GM12878 (cell line): ENCODE results near the gene RBP3. TPM values are rescaled to one million over a fixed set of nuclear protein-coding genes. Genes with fewer than 3 reads are reported as not detected.

Source experiments
- ATAC-seq: fragments of 200-7000 bp; cut with Tn5 transposase; 3 replicates; pipeline ENCODE4 v1.9.1; 2020; ENCODE audit warnings: mild to moderate bottlenecking, moderate library complexity
- BruUV-seq: library from RNA; stranded (reverse); fragments of 400-500 nt; replicated peaks from 2 replicates; lab custom pipeline; 2021; lab: Mats Ljungman, UMichigan
- CTCF ChIA-PET: fragments of 300-600 bp; sonication (Branson Sonifier 250); formaldehyde crosslinking; extraction: SDS; loops from one replicate; lab custom pipeline; 2021; ENCODE audit warnings: inconsistent platforms; lab: Yijun Ruan, JAX
- POLR2A ChIA-PET: fragments of 350-600 bp; formaldehyde crosslinking; extraction: SDS; loops from one replicate; lab custom pipeline; 2021; ENCODE audit warnings: inconsistent platforms; lab: Charles Lee
- RAD21 ChIA-PET: fragments of 300-600 bp; sonication (Branson Sonifier 250); formaldehyde crosslinking; loops from one replicate; lab custom pipeline; 2023; ENCODE audit warnings: antibody characterized with exemption; ENCODE audit not compliant: unreplicated experiment; lab: Charles Lee
- SMC1A ChIA-PET: fragments of 300-600 bp; sonication (Branson Sonifier 250); formaldehyde crosslinking; loops from one replicate; lab custom pipeline; 2023; ENCODE audit not compliant: unreplicated experiment, uncharacterized antibody; lab: Charles Lee
- DNase-seq: peaks from one replicate; pipeline ENCODE4 v3.0.0-alpha.2; 2011; ENCODE audit warnings: low read depth, low spot score
- FAIRE-seq: peaks from 3 replicates; lab custom pipeline; 2011; peaks lifted over from hg19 to GRCh38; lab: Jason Lieb, UNC
- H2AFZ ChIP-seq: 2 replicates; pipeline ENCODE4 v1.6.0; 2011; ENCODE audit warnings: low read depth, low read length, control low read depth; ENCODE audit not compliant: control insufficient read depth
- H3K27ac ChIP-seq: 2 replicates; pipeline ENCODE4 v1.5.1; 2011; ENCODE audit warnings: control low read depth; ENCODE audit not compliant: control insufficient read depth, insufficient read depth
- H3K27me3 ChIP-seq, 2 experiments: replicated peaks in 1 of 2; 2 replicates each; pipeline versions ENCODE4 v1.6.0 to v1.6.1; 2011; ENCODE audit warnings: low read length in 1 of 2; ENCODE audit not compliant: control insufficient read depth in 2 of 2, insufficient read depth in 2 of 2
- H3K36me3 ChIP-seq, 2 experiments: 2 replicates each; pipeline ENCODE4 v1.5.1; 2011; ENCODE audit warnings: low read length in 1 of 2; ENCODE audit not compliant: control insufficient read depth in 2 of 2, insufficient read depth in 2 of 2
- H3K4me1 ChIP-seq: 2 replicates; pipeline ENCODE4 v1.6.1; 2011; ENCODE audit warnings: mild to moderate bottlenecking, low read length, moderate library complexity, mixed read lengths; ENCODE audit not compliant: control insufficient read depth, insufficient read depth
- H3K4me2 ChIP-seq: 2 replicates; pipeline ENCODE4 v1.6.0; 2011; ENCODE audit warnings: control low read depth; ENCODE audit not compliant: control insufficient read depth, insufficient read depth
- H3K4me3 ChIP-seq: fragments of 200-600 bp; sonication (generic); 2 replicates; pipeline ENCODE4 v1.5.1; 2016
- H3K79me2 ChIP-seq: 2 replicates; pipeline ENCODE4 v1.6.0; 2011; ENCODE audit warnings: low read length; ENCODE audit not compliant: control insufficient read depth, insufficient read depth
- H3K9ac ChIP-seq: 2 replicates; pipeline ENCODE4 v1.8.0; 2011; ENCODE audit warnings: low read length, control low read depth, mixed read lengths; ENCODE audit not compliant: control insufficient read depth, insufficient read depth
- H3K9me3 ChIP-seq: replicated peaks from 3 replicates; pipeline ENCODE4 v1.5.1; 2011; ENCODE audit warnings: mild to moderate bottlenecking, low read length; ENCODE audit not compliant: control insufficient read depth, insufficient read depth
- H4K20me1 ChIP-seq: 2 replicates; pipeline ENCODE4 v1.6.0; 2011; ENCODE audit not compliant: control insufficient read depth, insufficient read depth
- BCL11A ChIP-seq: IDR thresholded peaks from 2 replicates; pipeline ENCODE4 v1.6.1; 2011; ENCODE audit warnings: low read depth, low read length
- BRCA1 ChIP-seq: IDR thresholded peaks from 2 replicates; pipeline ENCODE4 v1.6.1; 2011; ENCODE audit warnings: low read depth, low read length, improper control_type of control experiment
- PAX8 ChIP-seq: fragments of 450-650 bp; IDR thresholded peaks from 2 replicates; pipeline ENCODE4 v1.6.1; 2017; ENCODE audit warnings: mild to moderate bottlenecking, moderate library complexity
- PKNOX1 ChIP-seq: fragments of 450-650 bp; IDR thresholded peaks from 2 replicates; pipeline ENCODE4 v1.6.1; 2016; ENCODE audit warnings: mild to moderate bottlenecking
- PML ChIP-seq: IDR thresholded peaks from 2 replicates; pipeline ENCODE4 v1.6.1; 2012; ENCODE audit warnings: low read length, inconsistent platforms
- RAD21 ChIP-seq: IDR thresholded peaks from 2 replicates; pipeline ENCODE4 v1.6.1; 2011; ENCODE audit warnings: mild to moderate bottlenecking, low read depth, low read length, moderate library complexity; ENCODE audit not compliant: insufficient read depth
- TAF1 ChIP-seq: IDR thresholded peaks from 2 replicates; pipeline ENCODE4 v1.6.1; 2011; ENCODE audit warnings: mild to moderate bottlenecking, low read depth, low read length, borderline replicate concordance
- YBX1 ChIP-seq: fragments of 450-650 bp; IDR thresholded peaks from 2 replicates; pipeline ENCODE4 v1.6.1; 2016; ENCODE audit warnings: antibody characterized with exemption
- whole genome bisulfite sequencing: methylation state at CpG from one replicate; pipeline ENCODE4 v1.1.6; 2016; ENCODE audit warnings: low lambda C conversion rate; ENCODE audit not compliant: insufficient replicate concordance, insufficient coverage; ENCODE audit errors: missing lambda C conversion rate; 5-methylcytosine and 5-hydroxymethylcytosine counted together
- in situ Hi-C: fragments of 300-500 bp; cut with MboI; formaldehyde crosslinking; loops from 9 replicates; pipeline ENCODE4 v1.14.3; 2018; ENCODE audit warnings: mixed read lengths
- intact Hi-C: fragments of 100-400 bp; cut with micrococcal nuclease; formaldehyde crosslinking; loops from one replicate; pipeline ENCODE4 v1.14.2; 2022; ENCODE audit not compliant: unreplicated experiment
- polyA plus RNA-seq, 11 experiments: library from polyadenylated mRNA; depleted of rRNA in 4 of 11; unstranded in 6 of 11; stranded (reverse) in 5 of 11; fragments of >200 nt; fragmentation: Nextera tagmentation in 4 of 11; fragmentation: Illumina TruSeq in 1 of 11; extraction: Ambion mirVana in 4 of 11; extraction: Trizol in 1 of 11; gene quantifications; 1 replicate in 1 of 11; 2 replicates in 10 of 11; pipeline versions ENCODE4 v1.2.1 to v1.2.3, GENCODE V29; 2011 to 2016; ENCODE audit warnings: inconsistent platforms in 2 of 11, missing spikeins in 2 of 11, low read depth in 1 of 11
- total RNA-seq, 4 experiments: library from RNA; depleted of rRNA in 3 of 4; stranded (reverse); fragments of >200 nt in 3 of 4; fragmentation: Illumina TruSeq in 1 of 4; extraction: Trizol in 1 of 4; gene quantifications; 2 replicates each; pipeline versions ENCODE4 v1.2.1 to v1.2.3, GENCODE V29; 2013 to 2021
- TF ChIP-seq, protein P1 (sequence below): fragments of 450-650 bp; formaldehyde crosslinking; IDR thresholded peaks from 2 replicates; pipeline ENCODE4 v1.5.0; 2022; ENCODE audit warnings: mild to moderate bottlenecking, missing genetic modification characterization
- TF ChIP-seq, protein P2 (sequence below): IDR thresholded peaks from 2 replicates; pipeline ENCODE4 v1.6.1; 2011; ENCODE audit warnings: borderline replicate concordance, low read depth, mild to moderate bottlenecking, moderate library complexity, low read length; ENCODE audit not compliant: insufficient read depth, poor library complexity, severe bottlenecking

Gene RBP3
- total and polyA plus RNA-seq, 10 of the 15 experiments (the other 5 are each of a cell fraction or from before 2014, with no cell fraction given), result not detected

DNA sequence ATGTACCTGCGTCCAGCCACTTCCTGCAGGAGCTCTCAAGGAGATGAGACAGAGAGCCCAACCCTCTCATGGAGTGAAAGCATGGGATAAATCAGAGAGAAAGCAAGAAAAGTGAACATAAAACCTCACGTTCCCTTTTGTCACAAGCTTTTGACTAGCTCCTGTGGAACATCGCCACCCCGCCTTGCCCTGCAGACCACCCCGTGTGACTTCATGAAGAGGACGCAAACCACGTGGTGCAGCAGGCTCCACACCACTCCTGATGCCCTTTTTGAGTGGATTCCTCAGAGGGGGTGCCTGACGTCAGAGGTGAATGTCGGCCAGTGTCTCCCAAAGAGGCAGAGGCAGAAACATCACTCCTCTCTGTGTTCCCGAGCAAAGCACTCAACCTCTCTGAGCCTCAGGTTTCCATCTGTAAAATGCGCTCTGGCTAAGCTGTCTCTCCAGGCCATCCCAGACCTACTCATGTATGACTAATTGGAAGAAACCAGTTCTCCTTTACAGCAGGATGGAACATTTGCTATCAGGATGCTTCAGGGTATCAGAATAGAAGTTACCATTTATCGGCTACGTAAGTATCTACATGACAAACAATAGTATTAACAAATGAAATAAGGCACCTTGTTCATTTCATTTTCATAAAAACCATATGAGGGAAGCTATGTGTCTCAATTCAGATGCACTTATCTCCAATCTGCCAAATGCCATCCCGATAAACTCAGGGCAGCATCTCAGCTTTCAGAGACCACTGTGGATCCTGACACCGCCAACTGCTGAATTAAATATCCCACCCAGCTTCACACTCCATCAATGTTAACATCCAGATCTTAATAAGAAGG is 30.7 kb downstream of the RBP3 start:
- CTCF ChIA-PET, result no interaction called here
- RAD21 ChIA-PET, result no interaction called here
- SMC1A ChIA-PET, result no interaction called here

DNA sequence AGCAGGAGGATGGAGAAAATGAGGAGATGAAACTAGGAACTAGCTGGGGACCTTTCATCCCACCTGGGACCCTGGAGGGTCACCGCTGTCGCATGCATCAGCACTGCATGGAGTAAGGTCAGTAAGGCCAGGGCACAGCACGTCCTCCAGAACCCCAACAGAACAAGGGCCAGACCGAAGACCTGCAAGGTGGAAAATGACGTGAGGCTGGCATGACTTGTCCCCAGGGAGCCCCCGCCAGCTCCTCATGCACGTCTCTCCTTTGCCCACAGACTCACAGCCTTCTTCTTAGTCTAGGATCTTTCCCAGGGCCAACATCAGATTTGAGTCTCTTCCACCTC is 31.3 kb downstream of the RBP3 start:
- ATAC-seq, result no peak
- SMC1A ChIA-PET, result no interaction called here
- POLR2A ChIA-PET, result no interaction called here
- H2AFZ ChIP-seq, result no peak overlapping the region
- BruUV-seq, result no TSS peak
- RAD21 ChIA-PET, result no interaction called here
- no peaks in the 10 kb centered on the region for H3K36me3 ChIP-seq
- whole genome bisulfite sequencing, result 17% methylated on average over 7 of the region's 7 CpGs
- no peak overlapping the region for H3K4me2 ChIP-seq
- CTCF ChIA-PET, result no interaction called here
- H3K9ac ChIP-seq, result no peak overlapping the region
- H3K27ac ChIP-seq, result no peak overlapping the region
- in situ Hi-C loops (no loop called here), intact Hi-C loops (no loop called here)
- no peaks in the 10 kb centered on the region for H3K4me1 ChIP-seq
- no peaks in the 10 kb centered on the region for H3K79me2 ChIP-seq
- FAIRE-seq, result no peak
- H4K20me1 ChIP-seq, result no peaks in the 10 kb centered on the region
- no peaks in the 10 kb centered on the region for H3K9me3 ChIP-seq
- no peak overlapping the region for H3K4me3 ChIP-seq
- no peak for DNase-seq
- peaks cover 0 to 12% of the 10 kb centered on the region in 2 experiments; a peak in 3 of 4 replicates for H3K27me3 ChIP-seq
- no peak for TF ChIP-seq YBX1
- TF ChIP-seq, protein P1, sequence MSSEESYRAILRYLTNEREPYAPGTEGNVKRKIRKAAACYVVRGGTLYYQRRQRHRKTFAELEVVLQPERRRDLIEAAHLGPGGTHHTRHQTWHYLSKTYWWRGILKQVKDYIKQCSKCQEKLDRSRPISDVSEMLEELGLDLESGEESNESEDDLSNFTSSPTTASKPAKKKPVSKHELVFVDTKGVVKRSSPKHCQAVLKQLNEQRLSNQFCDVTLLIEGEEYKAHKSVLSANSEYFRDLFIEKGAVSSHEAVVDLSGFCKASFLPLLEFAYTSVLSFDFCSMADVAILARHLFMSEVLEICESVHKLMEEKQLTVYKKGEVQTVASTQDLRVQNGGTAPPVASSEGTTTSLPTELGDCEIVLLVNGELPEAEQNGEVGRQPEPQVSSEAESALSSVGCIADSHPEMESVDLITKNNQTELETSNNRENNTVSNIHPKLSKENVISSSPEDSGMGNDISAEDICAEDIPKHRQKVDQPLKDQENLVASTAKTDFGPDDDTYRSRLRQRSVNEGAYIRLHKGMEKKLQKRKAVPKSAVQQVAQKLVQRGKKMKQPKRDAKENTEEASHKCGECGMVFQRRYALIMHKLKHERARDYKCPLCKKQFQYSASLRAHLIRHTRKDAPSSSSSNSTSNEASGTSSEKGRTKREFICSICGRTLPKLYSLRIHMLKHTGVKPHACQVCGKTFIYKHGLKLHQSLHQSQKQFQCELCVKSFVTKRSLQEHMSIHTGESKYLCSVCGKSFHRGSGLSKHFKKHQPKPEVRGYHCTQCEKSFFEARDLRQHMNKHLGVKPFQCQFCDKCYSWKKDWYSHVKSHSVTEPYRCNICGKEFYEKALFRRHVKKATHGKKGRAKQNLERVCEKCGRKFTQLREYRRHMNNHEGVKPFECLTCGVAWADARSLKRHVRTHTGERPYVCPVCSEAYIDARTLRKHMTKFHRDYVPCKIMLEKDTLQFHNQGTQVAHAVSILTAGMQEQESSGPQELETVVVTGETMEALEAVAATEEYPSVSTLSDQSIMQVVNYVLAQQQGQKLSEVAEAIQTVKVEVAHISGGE (CRISPR knock-in tag), result no peak
- TF ChIP-seq, protein P2, sequence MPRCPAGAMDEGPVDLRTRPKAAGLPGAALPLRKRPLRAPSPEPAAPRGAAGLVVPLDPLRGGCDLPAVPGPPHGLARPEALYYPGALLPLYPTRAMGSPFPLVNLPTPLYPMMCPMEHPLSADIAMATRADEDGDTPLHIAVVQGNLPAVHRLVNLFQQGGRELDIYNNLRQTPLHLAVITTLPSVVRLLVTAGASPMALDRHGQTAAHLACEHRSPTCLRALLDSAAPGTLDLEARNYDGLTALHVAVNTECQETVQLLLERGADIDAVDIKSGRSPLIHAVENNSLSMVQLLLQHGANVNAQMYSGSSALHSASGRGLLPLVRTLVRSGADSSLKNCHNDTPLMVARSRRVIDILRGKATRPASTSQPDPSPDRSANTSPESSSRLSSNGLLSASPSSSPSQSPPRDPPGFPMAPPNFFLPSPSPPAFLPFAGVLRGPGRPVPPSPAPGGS, result no peak

More for the DNA sequence above, 30.7 kb downstream of the RBP3 start:
- ATAC-seq, result no peak
- Histone ChIP-seq H2AFZ (no peak overlapping the region), H3K4me1 (no peaks in the 10 kb centered on the region), H3K27me3 (peaks cover 0 to 10% of the 10 kb centered on the region in 2 experiments; a peak in 3 of 4 replicates), H3K9me3 (no peaks in the 10 kb centered on the region), H3K4me3 (no peak overlapping the region), H4K20me1 (no peaks in the 10 kb centered on the region), H3K36me3 (no peaks in the 10 kb centered on the region), H3K27ac (no peak overlapping the region), H3K9ac (no peak overlapping the region), H3K4me2 (no peak overlapping the region), H3K79me2 (no peaks in the 10 kb centered on the region)
- no peak for DNase-seq
- BruUV-seq, result no TSS peak
- WGBS, result 38% methylated on average over 15 of the region's 15 CpGs
- TF ChIP-seq RAD21 (no peak), BRCA1 (no peak), TAF1 (no peak), PAX8 (no peak), PML (no peak), PKNOX1 (no peak), BCL11A (no peak)
- in situ Hi-C loops (no loop called here), intact Hi-C loops (no loop called here)
- POLR2A ChIA-PET, result no interaction called here
- no peak for FAIRE-seq
